ENCODE data around the gene EHD1. TPM values are rescaled to one million over a fixed set of nuclear protein-coding genes. Genes with fewer than 3 reads are reported as not detected.

The EHD1 gene
- total and polyA plus RNA-seq, 9 of the 15 experiments (the other 6 are each of a cell fraction or from before 2014, with no cell fraction given) = 0.46 to 65.0 (median 16.4) TPM

DNA sequence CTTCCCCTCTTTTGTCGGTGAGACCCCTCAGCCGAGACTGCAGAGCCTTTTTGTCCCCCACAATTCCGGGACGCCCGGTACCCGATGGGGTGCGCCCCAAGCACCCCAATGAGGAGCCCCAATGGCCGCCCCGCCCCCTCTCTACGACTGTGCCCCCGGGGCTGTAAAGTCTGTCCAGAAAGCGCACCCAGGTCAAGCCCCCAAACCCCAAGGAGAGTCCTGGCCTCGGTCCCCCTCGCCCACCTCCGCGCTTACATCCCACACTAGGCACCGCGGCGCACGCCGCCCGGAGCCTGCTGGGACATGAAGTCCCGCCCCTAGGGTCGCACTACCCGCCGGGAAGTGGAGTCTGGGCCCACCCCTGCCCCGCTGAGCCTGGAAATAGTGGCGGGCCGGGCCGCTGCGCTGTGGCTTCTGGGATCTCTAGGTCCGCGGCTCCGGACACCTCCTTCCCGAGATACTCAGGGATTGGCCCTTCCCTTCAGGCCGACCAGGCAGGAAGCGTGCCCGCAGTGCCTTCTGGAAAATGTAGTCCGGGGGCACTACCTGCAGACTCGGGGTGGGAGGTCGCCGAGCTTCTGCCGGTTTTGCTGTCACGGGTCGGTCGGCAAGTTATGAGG lies 68.0 kb downstream of the EHD1 start, which contains the start of gene MEN1 (continued):
- TF ChIP-seq FUS (optimal IDR thresholded peaks at IDR 0.05; ENCODE audit: low read depth, low read length) = no peak
- TF ChIP-seq TEAD4 (IDR thresholded peaks at IDR 0.05; ENCODE audit: low read length) = no peak
- no peak for TF ChIP-seq TEAD4 (CRISPR knock-in tag; IDR thresholded peaks at IDR 0.05; ENCODE audit: borderline replicate concordance)
- peak; percentile 73; the same call in 1 of the 2 replicates for TF ChIP-seq XRCC5 (IDR thresholded peaks at IDR 0.05; ENCODE audit: low read depth, low read length)
- no peak for TF ChIP-seq NR2F6 (CRISPR knock-in tag; IDR thresholded peaks at IDR 0.05)
- TF ChIP-seq ZFPM2 (CRISPR knock-in tag; IDR thresholded peaks at IDR 0.05) = no peak
- TF ChIP-seq, protein P1, sequence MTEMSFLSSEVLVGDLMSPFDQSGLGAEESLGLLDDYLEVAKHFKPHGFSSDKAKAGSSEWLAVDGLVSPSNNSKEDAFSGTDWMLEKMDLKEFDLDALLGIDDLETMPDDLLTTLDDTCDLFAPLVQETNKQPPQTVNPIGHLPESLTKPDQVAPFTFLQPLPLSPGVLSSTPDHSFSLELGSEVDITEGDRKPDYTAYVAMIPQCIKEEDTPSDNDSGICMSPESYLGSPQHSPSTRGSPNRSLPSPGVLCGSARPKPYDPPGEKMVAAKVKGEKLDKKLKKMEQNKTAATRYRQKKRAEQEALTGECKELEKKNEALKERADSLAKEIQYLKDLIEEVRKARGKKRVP (CRISPR knock-in tag; IDR thresholded peaks at IDR 0.05) = no peak
- TF ChIP-seq, protein P2, sequence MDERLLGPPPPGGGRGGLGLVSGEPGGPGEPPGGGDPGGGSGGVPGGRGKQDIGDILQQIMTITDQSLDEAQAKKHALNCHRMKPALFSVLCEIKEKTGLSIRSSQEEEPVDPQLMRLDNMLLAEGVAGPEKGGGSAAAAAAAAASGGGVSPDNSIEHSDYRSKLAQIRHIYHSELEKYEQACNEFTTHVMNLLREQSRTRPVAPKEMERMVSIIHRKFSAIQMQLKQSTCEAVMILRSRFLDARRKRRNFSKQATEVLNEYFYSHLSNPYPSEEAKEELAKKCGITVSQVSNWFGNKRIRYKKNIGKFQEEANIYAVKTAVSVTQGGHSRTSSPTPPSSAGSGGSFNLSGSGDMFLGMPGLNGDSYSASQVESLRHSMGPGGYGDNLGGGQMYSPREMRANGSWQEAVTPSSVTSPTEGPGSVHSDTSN (CRISPR knock-in tag; IDR thresholded peaks at IDR 0.05; ENCODE audit: low read depth) = no peak
- TF ChIP-seq, protein P2 (tag; conservative IDR thresholded peaks at IDR 0.05; ENCODE audit: low read depth) = no peak
- TF ChIP-seq, protein P3, sequence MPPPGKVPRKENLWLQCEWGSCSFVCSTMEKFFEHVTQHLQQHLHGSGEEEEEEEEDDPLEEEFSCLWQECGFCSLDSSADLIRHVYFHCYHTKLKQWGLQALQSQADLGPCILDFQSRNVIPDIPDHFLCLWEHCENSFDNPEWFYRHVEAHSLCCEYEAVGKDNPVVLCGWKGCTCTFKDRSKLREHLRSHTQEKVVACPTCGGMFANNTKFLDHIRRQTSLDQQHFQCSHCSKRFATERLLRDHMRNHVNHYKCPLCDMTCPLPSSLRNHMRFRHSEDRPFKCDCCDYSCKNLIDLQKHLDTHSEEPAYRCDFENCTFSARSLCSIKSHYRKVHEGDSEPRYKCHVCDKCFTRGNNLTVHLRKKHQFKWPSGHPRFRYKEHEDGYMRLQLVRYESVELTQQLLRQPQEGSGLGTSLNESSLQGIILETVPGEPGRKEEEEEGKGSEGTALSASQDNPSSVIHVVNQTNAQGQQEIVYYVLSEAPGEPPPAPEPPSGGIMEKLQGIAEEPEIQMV (tag; conservative IDR thresholded peaks at IDR 0.05; ENCODE audit: low read depth) = peak; percentile 99
- TF ChIP-seq RBM25 (IDR thresholded peaks at IDR 0.05; ENCODE audit: low read depth, low read length, severe bottlenecking) = no peak
- no peak for TF ChIP-seq ZZZ3 (IDR thresholded peaks at IDR 0.05)
- no peak for TF ChIP-seq ATF1 (CRISPR knock-in tag; IDR thresholded peaks at IDR 0.05)
- peak; percentile 66 for TF ChIP-seq ATF1 (tag; IDR thresholded peaks at IDR 0.05)
- TF ChIP-seq CBX1 (IDR thresholded peaks at IDR 0.05; ENCODE audit: low read depth) = no peak
- TF ChIP-seq, protein P4, sequence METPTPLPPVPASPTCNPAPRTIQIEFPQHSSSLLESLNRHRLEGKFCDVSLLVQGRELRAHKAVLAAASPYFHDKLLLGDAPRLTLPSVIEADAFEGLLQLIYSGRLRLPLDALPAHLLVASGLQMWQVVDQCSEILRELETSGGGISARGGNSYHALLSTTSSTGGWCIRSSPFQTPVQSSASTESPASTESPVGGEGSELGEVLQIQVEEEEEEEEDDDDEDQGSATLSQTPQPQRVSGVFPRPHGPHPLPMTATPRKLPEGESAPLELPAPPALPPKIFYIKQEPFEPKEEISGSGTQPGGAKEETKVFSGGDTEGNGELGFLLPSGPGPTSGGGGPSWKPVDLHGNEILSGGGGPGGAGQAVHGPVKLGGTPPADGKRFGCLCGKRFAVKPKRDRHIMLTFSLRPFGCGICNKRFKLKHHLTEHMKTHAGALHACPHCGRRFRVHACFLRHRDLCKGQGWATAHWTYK (CRISPR knock-in tag; IDR thresholded peaks at IDR 0.05) = no peak
- no peak for TF ChIP-seq ZNF23 (CRISPR knock-in tag; IDR thresholded peaks at IDR 0.05)

All from K562 (cell line).